ENCODE measurements around the gene INTS11.

DNA sequence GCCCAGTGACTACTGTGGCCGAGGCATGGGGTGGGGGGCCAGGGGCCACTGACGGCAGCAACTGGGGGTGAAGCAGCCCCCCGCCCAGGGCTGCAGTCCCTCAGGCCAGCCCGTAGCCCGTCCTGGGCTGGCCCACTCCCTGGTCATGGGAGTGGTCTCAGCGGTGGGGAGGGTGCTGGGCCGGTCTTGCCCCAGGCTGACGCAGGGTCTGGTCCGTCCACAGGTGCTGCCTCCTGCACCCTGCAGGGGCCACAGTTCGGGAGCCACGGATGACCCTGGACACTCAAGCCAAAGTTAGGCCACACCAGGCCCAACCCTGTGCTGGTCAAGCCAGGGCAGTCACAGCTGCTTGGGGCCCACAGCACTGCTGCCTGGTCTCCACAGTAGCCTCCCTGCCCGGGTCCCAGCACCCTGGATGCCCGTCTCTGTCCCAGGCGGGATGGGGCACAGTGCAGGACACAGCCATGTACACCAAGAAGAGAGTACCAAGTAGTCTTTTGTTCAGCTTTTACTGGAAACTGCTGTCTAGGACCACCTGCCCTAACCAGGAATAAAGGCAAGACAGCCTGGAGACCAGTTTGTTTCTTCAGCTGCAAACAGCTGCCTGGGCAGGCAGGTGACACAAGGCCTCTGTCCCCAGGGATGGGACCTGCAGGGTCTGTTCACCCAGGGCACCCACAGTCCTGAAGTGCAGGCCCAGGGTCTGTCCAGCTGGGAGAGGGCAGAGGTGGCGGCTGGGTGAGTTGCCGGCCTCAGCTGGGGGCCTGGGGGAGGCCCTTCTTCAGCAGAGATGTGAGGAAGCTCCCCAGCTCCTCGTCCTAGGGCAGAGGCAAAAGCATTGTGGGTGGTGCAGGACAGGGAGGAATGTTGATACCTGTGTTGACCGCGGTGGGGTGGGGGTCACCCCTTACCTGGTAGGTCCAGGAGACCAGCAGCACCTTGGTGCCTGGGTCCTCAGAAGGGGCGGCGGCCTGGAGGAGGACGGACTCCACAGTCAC lies 13.1 kb downstream of the INTS11 start:
- TF ChIP-seq, protein P1, sequence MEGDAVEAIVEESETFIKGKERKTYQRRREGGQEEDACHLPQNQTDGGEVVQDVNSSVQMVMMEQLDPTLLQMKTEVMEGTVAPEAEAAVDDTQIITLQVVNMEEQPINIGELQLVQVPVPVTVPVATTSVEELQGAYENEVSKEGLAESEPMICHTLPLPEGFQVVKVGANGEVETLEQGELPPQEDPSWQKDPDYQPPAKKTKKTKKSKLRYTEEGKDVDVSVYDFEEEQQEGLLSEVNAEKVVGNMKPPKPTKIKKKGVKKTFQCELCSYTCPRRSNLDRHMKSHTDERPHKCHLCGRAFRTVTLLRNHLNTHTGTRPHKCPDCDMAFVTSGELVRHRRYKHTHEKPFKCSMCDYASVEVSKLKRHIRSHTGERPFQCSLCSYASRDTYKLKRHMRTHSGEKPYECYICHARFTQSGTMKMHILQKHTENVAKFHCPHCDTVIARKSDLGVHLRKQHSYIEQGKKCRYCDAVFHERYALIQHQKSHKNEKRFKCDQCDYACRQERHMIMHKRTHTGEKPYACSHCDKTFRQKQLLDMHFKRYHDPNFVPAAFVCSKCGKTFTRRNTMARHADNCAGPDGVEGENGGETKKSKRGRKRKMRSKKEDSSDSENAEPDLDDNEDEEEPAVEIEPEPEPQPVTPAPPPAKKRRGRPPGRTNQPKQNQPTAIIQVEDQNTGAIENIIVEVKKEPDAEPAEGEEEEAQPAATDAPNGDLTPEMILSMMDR (IDR thresholded peaks at IDR 0.05; ENCODE audit: control extremely low read depth in 1 of 3, insufficient read depth in 1 of 3, low read depth in 1 of 3, low read length in 3 of 3) = no peak
- peak; percentile 45; the same call in 1 of the 2 replicates for TF ChIP-seq POLR2AphosphoS5 (IDR thresholded peaks at IDR 0.05; ENCODE audit: low read depth, low read length)

Data from H1 (cell line).